ENCODE results near the gene PCDHA11.

GRCh38 chr5:140882591-140882899 is 13.8 kb downstream of the PCDHA11 start:
- TF ChIP-seq, protein P1, sequence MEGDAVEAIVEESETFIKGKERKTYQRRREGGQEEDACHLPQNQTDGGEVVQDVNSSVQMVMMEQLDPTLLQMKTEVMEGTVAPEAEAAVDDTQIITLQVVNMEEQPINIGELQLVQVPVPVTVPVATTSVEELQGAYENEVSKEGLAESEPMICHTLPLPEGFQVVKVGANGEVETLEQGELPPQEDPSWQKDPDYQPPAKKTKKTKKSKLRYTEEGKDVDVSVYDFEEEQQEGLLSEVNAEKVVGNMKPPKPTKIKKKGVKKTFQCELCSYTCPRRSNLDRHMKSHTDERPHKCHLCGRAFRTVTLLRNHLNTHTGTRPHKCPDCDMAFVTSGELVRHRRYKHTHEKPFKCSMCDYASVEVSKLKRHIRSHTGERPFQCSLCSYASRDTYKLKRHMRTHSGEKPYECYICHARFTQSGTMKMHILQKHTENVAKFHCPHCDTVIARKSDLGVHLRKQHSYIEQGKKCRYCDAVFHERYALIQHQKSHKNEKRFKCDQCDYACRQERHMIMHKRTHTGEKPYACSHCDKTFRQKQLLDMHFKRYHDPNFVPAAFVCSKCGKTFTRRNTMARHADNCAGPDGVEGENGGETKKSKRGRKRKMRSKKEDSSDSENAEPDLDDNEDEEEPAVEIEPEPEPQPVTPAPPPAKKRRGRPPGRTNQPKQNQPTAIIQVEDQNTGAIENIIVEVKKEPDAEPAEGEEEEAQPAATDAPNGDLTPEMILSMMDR (IDR thresholded peaks at IDR 0.05), result no peak
- no peak for TF ChIP-seq POLR2A (IDR thresholded peaks at IDR 0.05)
